Suprapubic skin (tissue), 3 donors: Measurements from ENCODE around the gene H6PD.

ENCODE experiments used
- CTCF ChIP-seq, 2 donors: fragments of 200-600 bp in 1 of 2; fragments of 450-650 bp in 1 of 2; sonication (generic) in 1 of 2; IDR thresholded peaks; one replicate each; pipeline ENCODE4 v1.5.1; 2016 to 2019; ENCODE audit warnings: antibody characterized with exemption in 2 of 2, mild to moderate bottlenecking in 1 of 2, moderate library complexity in 1 of 2
- POLR2AphosphoS5 ChIP-seq, 3 donors: sonication (generic); formaldehyde crosslinking; IDR thresholded peaks; one replicate each; pipeline ENCODE4 v1.6.1; 2017; ENCODE audit warnings: antibody characterized with exemption in 3 of 3

- TF ChIP-seq CTCF (IDR thresholded peaks at IDR 0.05) = no peak
- TF ChIP-seq POLR2AphosphoS5 (IDR thresholded peaks at IDR 0.05) = no peak
Measured at GRCh38 chr1:9319208-9319788, 84.7 kb downstream of the H6PD start.
